Activated CD4-positive, alpha-beta memory T cell treated with anti-CD3 and anti-CD28 coated beads, Interleukin-2, amount 10 ng/mL, durations not matched to agents 7 days and 5 days (primary cell): Measurements from ENCODE around the gene PIK3R1. TPM values are rescaled to one million over a fixed set of nuclear protein-coding genes. Genes with fewer than 3 reads are reported as not detected.

Experiments used
- CTCF ChIA-PET: fragments of 350-600 bp; sonication (Branson Sonifier 250); formaldehyde crosslinking; loops from one replicate; lab custom pipeline; 2021; ENCODE audit warnings: antibody characterized with exemption, inconsistent platforms; lab: Charles Lee
- POLR2A ChIA-PET: fragments of 350-600 bp; sonication (Branson Sonifier 250); formaldehyde crosslinking; loops from one replicate; lab custom pipeline; 2021; ENCODE audit warnings: antibody characterized with exemption; lab: Charles Lee
- DNase-seq: peaks from one replicate; pipeline ENCODE4 v3.0.0-alpha.2; 2020
- H3K27ac Mint-ChIP-seq: one replicate; pipeline ENCODE4 v1.8.0; 2021; ENCODE audit warnings: mild to moderate bottlenecking, mixed read lengths
- H3K27me3 Mint-ChIP-seq: one replicate; pipeline ENCODE4 v1.8.0; 2021; ENCODE audit warnings: mixed read lengths
- H3K36me3 Mint-ChIP-seq: one replicate; pipeline ENCODE4 v1.8.0; 2021; ENCODE audit warnings: low read depth, mixed read lengths
- H3K4me1 Mint-ChIP-seq: one replicate; pipeline ENCODE4 v1.8.0; 2021; ENCODE audit warnings: mixed read lengths
- H3K4me3 Mint-ChIP-seq: one replicate; pipeline ENCODE4 v1.8.0; 2021; ENCODE audit warnings: mild to moderate bottlenecking, mixed read lengths
- H3K9me3 Mint-ChIP-seq: one replicate; pipeline ENCODE4 v1.8.0; 2021; ENCODE audit warnings: mixed read lengths
- total RNA-seq, 2 experiments: library from RNA; stranded (reverse); gene quantifications; one replicate each; pipeline ENCODE4 v1.2.3, GENCODE V29; 2021

PIK3R1 gene
- total RNA-seq, 2 experiments from 2014 or later = 83.1 to 86.4 TPM

GRCh38 chr5:68350176-68350575 is 134.6 kb downstream of the PIK3R1 start:
- DNase-seq = no peak
- no peaks in the 10 kb centered on the region for H3K36me3 Mint-ChIP-seq
- ChIA-PET CTCF (no interaction called here), POLR2A (no interaction called here)
- H3K9me3 Mint-ChIP-seq = no peaks in the 10 kb centered on the region
- H3K4me3 Mint-ChIP-seq = no peak overlapping the region
- H3K4me1 Mint-ChIP-seq = peaks cover 7% of the 10 kb centered on the region
- no peak overlapping the region for H3K27ac Mint-ChIP-seq
- H3K27me3 Mint-ChIP-seq = no peaks in the 10 kb centered on the region
